GM21786 (cell line): ENCODE measurements around the gene CTIF.

ENCODE experiments used
- ATAC-seq: cut with Tn5 transposase; IDR thresholded peaks from one replicate; pipeline ENCODE4 v1.9.1; 2021; ENCODE audit not compliant: unreplicated experiment

CTIF gene

GRCh38 chr18:48741866-48742265 is 203.0 kb downstream of the CTIF start:
- ATAC-seq, result no peak

GRCh38 chr18:48742304-48742703 is 203.5 kb downstream of the CTIF start:
- ATAC-seq, result no peak

GRCh38 chr18:48742706-48743475 is 204.1 kb downstream of the CTIF start:
- no peak for ATAC-seq

- ATAC-seq, result no peak
Observed at GRCh38 chr18:48743886-48744285, 205.1 kb downstream of the CTIF start.

DNA sequence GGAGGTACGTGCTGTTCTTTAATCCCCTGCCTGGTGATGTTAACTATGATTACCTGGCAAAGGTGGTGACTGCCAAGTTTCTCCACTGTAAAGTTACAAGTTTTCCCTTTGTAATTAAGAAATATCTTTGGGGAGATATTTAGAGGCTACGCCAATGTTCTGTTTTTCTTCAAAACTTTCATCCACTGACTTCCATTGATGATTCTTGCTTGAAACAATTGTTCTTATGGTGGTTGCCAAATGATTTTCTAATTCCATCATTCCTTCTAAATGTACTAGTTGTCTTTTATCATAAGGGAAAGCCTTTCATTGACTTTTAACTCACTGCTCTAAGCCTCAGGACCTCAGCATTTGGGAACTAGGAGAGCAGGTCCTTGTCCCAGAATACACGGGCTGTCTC is 206.5 kb downstream of the CTIF start:
- ATAC-seq, result no peak

DNA sequence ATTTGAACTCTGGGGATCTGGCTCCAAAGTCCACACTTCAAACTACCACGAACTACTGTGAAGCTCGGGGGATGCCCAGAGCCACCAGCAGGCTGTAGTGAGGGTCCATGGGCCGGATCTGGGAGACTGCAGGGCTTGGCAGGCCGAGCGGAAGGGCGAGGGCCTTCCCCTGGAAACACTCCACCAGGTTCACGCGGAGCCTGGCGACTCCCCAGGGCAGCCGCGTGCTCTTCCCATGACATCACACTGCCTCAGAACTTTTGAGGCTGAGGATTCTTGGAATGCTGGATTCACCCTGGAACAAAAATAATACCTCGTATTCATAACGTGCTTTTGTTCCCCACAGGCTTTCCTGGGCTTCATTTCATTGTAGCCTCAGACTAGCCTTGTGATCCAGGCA is 210.9 kb downstream of the CTIF start:
- ATAC-seq, result no peak

- ATAC-seq, result no peak
Observed at GRCh38 chr18:48750485-48751175, 211.8 kb downstream of the CTIF start.

GRCh38 chr18:48751727-48752468 is 213.1 kb downstream of the CTIF start:
- no peak for ATAC-seq

DNA sequence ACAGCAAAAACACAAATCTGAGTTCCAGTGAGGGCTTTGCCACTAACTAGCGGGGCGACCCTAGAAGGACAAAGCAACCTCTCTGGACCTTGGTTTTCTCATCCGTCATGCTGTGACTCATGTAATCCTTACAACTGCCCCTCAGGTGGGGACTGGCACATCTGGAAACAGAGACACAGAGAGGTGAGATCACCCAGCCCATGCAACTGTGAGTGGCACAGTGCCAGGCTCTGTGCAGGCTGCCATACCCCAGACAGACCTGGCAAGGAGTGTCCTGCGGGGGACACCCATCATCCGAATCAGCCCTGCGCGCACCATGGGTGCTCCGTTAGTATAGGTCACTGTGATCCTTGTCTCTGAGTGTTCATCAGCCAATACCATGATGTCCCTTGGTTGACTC is 213.6 kb downstream of the CTIF start:
- ATAC-seq, result no peak

DNA sequence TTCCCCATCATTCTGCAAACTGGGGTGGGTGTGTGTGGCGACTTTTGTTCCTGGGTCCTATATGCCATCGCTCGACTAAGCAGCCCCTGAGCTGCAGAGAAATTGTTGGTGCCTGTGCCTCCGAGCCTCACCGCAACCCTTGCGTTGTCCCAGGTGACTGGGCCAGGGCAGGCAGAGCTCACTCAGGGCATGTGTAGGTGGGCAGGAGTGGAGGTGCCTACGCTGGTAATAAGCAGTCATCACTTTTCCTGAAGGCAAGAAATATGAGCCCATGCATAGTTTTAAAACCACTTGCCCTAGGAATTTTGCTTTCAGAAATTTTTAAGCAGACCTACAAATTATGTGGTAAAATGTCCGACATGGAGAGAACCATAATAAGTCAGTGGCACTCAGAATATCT is 214.1 kb downstream of the CTIF start:
- ATAC-seq, result no peak

DNA sequence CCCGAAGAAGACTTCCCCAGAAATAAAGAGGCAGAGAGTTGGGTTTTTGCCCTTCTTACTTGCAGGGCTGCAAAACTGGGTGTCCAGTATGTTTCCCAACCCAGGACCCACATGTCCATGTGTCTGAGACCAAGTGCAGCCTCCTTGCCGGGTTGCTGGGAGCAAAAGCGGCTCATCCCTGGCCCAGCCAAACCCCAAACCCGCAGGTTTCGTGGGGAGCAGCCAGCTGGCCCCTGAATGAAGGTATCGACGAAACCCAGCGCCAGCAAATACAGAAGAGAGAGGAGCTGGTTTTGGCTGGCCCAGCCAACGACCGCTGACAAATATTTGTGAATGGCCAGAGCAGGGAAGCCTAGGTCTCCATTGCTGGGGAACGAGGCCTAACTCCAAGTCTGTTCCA is 214.9 kb downstream of the CTIF start:
- no peak for ATAC-seq

GRCh38 chr18:48754559-48754958 is 215.7 kb downstream of the CTIF start:
- ATAC-seq, result no peak

- ATAC-seq, result no peak
Observed at GRCh38 chr18:48754993-48755473, 216.2 kb downstream of the CTIF start.

GRCh38 chr18:48756511-48757226 is 217.8 kb downstream of the CTIF start:
- ATAC-seq, result no peak

GRCh38 chr18:48757367-48757766 is 218.5 kb downstream of the CTIF start:
- ATAC-seq, result no peak

DNA sequence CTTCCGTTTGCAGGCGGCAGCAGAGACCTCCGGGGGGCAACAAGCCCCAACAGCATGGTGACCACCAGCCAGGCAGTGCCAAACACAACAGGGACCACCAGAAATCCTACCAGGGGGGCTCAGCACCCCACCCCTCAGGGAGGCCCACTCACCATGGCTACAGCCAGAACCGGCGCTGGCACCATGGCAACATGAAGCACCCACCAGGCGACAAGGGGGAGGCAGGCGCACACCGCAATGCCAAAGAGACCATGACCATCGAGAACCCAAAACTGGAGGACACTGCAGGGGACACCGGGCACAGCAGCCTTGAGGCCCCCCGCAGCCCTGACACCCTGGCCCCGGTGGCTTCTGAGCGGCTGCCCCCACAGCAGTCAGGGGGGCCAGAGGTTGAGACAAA is 219.1 kb downstream of the CTIF start:
- no peak for ATAC-seq

DNA sequence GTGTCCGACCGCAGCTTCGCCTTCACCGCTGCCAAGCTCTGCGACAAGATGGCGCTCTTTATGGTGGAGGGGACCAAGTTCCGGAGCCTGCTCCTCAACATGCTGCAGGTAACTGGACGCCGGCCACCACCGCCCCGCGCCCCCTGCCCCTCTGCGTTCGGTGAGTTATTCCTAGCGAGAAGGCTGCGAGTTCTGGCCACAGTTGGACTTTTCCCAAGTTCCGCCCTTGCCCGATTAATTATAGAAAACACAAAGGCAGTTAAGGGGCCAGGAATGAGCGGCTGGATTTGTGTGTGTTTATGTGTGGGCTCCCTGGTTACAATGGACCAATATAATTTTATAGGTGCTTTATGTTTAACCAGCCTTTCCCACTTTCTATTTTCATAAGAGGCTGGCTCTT is 222.8 kb downstream of the CTIF start:
- ATAC-seq, result no peak

DNA sequence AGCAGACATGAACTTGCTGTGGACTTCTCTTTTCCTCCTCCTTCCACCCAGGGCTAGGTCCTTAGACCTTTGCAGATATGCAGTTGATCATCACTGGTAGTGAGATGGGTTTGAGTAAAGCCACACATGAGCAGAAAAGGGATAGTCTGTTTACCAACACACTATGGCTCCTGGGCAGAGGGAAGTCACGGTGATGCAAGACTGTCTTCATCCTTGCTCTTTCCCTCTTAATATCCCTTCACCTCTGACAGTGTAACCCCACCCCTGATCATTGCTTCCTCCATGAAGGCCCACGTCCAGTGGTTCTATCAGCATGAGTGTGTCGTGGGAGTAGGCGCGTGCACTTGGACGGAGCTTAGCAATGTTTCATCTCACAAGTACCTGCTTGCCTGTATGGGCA is 223.2 kb downstream of the CTIF start:
- ATAC-seq, result no peak

DNA sequence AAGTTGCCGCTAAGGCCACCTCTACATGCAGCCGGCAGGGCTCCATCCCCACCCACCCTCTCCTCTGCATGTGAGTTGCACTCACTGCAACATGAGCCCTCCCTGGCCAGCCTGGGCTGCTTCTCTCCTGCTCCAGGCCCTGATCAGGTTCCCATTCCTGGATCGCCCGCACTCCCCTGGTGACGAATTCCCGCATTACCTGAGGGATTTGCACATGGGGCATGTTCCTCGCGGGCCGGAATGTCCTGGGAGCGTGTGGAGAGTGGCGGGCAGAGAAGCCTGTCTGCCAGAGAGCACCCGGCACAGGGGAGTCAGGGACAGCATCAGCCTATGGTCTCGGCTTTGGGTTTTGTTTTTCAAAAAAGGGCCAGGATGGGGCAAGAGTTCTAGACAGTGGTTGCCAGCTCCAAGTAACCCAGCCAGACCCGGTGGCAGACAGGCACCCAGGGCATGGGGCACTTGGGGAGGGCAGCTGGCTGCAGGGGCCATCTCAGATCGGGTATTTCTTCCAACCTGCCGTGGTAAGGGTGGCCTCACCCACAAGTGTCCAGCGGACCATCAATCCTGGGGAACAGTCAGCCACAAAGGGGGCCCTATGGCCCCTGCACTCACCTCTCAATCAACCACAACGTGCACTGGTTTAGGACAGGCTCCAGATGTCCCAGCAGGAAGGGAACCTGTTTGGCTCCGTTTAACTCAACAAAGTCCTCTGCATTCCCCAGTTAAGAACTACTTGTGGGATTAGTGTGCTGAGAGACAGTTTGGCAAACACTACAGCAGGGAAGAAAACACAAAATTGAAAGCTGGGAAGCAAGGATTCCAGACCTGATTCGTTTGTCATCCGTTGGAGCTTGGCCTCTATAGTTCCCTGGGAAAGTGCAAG is 224.2 kb downstream of the CTIF start:
- no peak for ATAC-seq

GRCh38 chr18:48763719-48764100 is 224.9 kb downstream of the CTIF start:
- ATAC-seq, result no peak
